CD4-positive, alpha-beta T cell (primary cell): ENCODE measurements around the gene ALOX12B. TPM values are rescaled to one million over a fixed set of nuclear protein-coding genes. Genes with fewer than 3 reads are reported as not detected.

Experiments used
- ATAC-seq: fragments of 200-7000 bp; cut with Tn5 transposase; one replicate; pipeline ENCODE4 v1.10.0; 2022; ENCODE audit warnings: mild to moderate bottlenecking; ENCODE audit not compliant: poor library complexity
- CTCF ChIA-PET: fragments of 350-600 bp; sonication (Branson Sonifier 250); formaldehyde crosslinking; loops from one replicate; lab custom pipeline; 2021; ENCODE audit warnings: antibody characterized with exemption, inconsistent platforms; lab: Charles Lee
- POLR2A ChIA-PET: fragments of 350-600 bp; sonication (Branson Sonifier 250); formaldehyde crosslinking; loops from one replicate; lab custom pipeline; 2021; ENCODE audit warnings: antibody characterized with exemption, inconsistent platforms; lab: Charles Lee
- DNase-seq, 14 experiments: peaks; one replicate each; pipeline ENCODE4 v3.0.0-alpha.2; 2013 to 2020; ENCODE audit warnings: mixed read lengths in 2 of 14
- H3K27ac ChIP-seq, 2 donors: one replicate each; pipeline versions ENCODE4 v1.5.1 to v1.7.0; 2013; ENCODE audit warnings: low read length in 2 of 2, low read depth in 1 of 2, mild to moderate bottlenecking in 1 of 2
- H3K27me3 ChIP-seq, 2 experiments: 1 replicate in 1 of 2; 2 replicates in 1 of 2; pipeline versions ENCODE4 v1.6.1 to v1.7.0; 2013; ENCODE audit warnings: low read length in 2 of 2, control low read depth in 1 of 2, mild to moderate bottlenecking in 1 of 2, moderate library complexity in 1 of 2; ENCODE audit not compliant: insufficient read depth in 2 of 2, control insufficient read depth in 1 of 2
- H3K36me3 ChIP-seq: one replicate; pipeline ENCODE4 v1.6.1; 2013; ENCODE audit warnings: low read length, control low read depth; ENCODE audit not compliant: insufficient read depth
- H3K4me1 ChIP-seq: one replicate; pipeline ENCODE4 v1.6.1; 2013; ENCODE audit warnings: low read length, control low read depth; ENCODE audit not compliant: insufficient read depth
- H3K4me3 ChIP-seq: one replicate; pipeline ENCODE4 v1.5.1; 2013; ENCODE audit warnings: mild to moderate bottlenecking, low read length, moderate library complexity
- H3K9me3 ChIP-seq, 2 experiments: 1 replicate in 1 of 2; 2 replicates in 1 of 2; pipeline versions ENCODE4 v1.6.1 to v1.7.0; 2013; ENCODE audit warnings: low read length in 2 of 2, mild to moderate bottlenecking in 2 of 2, control low read depth in 1 of 2, moderate library complexity in 1 of 2; ENCODE audit not compliant: control insufficient read depth in 1 of 2, insufficient read depth in 1 of 2
- H3K27ac Mint-ChIP-seq: one replicate; pipeline ENCODE4 v1.8.0; 2020; ENCODE audit warnings: mixed read lengths
- H3K27me3 Mint-ChIP-seq: one replicate; pipeline ENCODE4 v1.8.0; 2021; ENCODE audit warnings: mixed read lengths
- H3K36me3 Mint-ChIP-seq: one replicate; pipeline ENCODE4 v1.8.0; 2021; ENCODE audit warnings: low read depth, mixed read lengths
- H3K4me1 Mint-ChIP-seq: one replicate; pipeline ENCODE4 v1.8.0; 2021; ENCODE audit warnings: low read depth, mixed read lengths
- H3K4me3 Mint-ChIP-seq: one replicate; pipeline ENCODE4 v1.8.0; 2020; ENCODE audit warnings: mild to moderate bottlenecking, mixed read lengths
- H3K9me3 Mint-ChIP-seq: one replicate; pipeline ENCODE4 v1.8.0; 2020; ENCODE audit warnings: mixed read lengths
- CTCF ChIP-seq: fragments of 200-600 bp; IDR thresholded peaks from one replicate; pipeline ENCODE4 v1.8.0; 2022; ENCODE audit warnings: antibody characterized with exemption, mild to moderate bottlenecking
- intact Hi-C, 2 experiments: fragments of 100-400 bp; cut with DNase I in 1 of 2; cut with micrococcal nuclease in 1 of 2; formaldehyde crosslinking; loops; one replicate each; pipeline versions ENCODE4 v1.15.1 to v1.9.0; 2023 to 2025; cut with DNase I, micrococcal nuclease
- total RNA-seq, 174 experiments: library from RNA in 2 of 174; stranded (reverse) in 2 of 174; gene quantifications; one replicate each; pipeline ENCODE4 v1.2.3 and lab custom pipeline; 2021 to 2026

The ALOX12B gene
- total RNA-seq, 2 experiments from 2014 or later = 0.41 TPM; not detected in 1

- H3K9me3 Mint-ChIP-seq = no peaks in the 10 kb centered on the region
- no peak for DNase-seq
- Histone ChIP-seq H3K27me3 (no peaks in the 10 kb centered on the region), H3K4me1 (peaks cover 11% of the 10 kb centered on the region), H3K4me3 (no peak overlapping the region), H3K36me3 (no peaks in the 10 kb centered on the region), H3K27ac (no peak overlapping the region), H3K9me3 (no peaks in the 10 kb centered on the region)
- ChIA-PET CTCF (interaction anchor here (1.1 kb wide), 1 partner anchor 62 kb away, joined by 3 read pairs; no protein-coding TSS in a partner anchor), POLR2A (no interaction called here)
- H3K36me3 Mint-ChIP-seq = no peaks in the 10 kb centered on the region
- intact Hi-C loops = loop anchor here in 1 of 2 experiments (10.0 kb wide), 1 partner anchor 68 kb away; no protein-coding TSS in a partner anchor
- no peak for TF ChIP-seq CTCF
- no peak overlapping the region for H3K27ac Mint-ChIP-seq
- no peak for ATAC-seq
- H3K4me1 Mint-ChIP-seq = no peaks in the 10 kb centered on the region
- H3K27me3 Mint-ChIP-seq = peaks cover 10% of the 10 kb centered on the region
- H3K4me3 Mint-ChIP-seq = no peak overlapping the region
Observed at GRCh38 chr17:8052256-8053252, 35.0 kb downstream of the ALOX12B start.

DNA sequence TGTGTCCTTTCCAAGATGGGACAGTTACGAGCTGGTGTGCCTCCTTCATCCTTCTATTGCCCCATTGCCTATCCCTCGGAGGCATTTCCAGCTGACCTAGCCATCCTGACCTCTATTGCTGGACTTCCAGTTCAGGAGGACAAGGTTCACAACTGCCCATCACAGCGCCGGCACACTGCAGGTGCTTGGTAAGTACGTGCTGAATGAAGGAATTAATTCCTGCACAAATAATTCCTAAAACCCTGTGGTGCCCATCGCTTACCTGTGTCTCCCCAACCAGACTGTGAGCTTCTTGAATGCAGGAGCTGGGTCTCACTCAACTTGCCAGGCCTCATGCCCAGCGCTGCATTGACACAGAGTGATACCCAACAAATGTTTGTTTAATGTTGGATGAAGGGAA is 35.7 kb downstream of the ALOX12B start:
- DNase-seq = no peak
- no peaks in the 10 kb centered on the region for H3K9me3 Mint-ChIP-seq
- H3K9me3 ChIP-seq = no peaks in the 10 kb centered on the region
- H3K36me3 ChIP-seq = no peaks in the 10 kb centered on the region
- H3K27me3 Mint-ChIP-seq = peaks cover 5% of the 10 kb centered on the region
- ChIA-PET POLR2A (interaction anchor here (0.6 kb wide), 1 partner anchor 1192 kb away, joined by 3 read pairs; no protein-coding TSS in a partner anchor), CTCF (interaction anchor here (1.1 kb wide), 1 partner anchor 61 kb away, joined by 3 read pairs; no protein-coding TSS in a partner anchor)
- peaks cover 8% of the 10 kb centered on the region for H3K4me1 ChIP-seq
- no peak for ATAC-seq
- TF ChIP-seq CTCF = no peak
- H3K36me3 Mint-ChIP-seq = no peaks in the 10 kb centered on the region
- no peak overlapping the region for H3K27ac ChIP-seq
- H3K4me3 ChIP-seq = no peak overlapping the region
- no peaks in the 10 kb centered on the region for H3K27me3 ChIP-seq
- intact Hi-C loops = loop anchor here in 1 of 2 experiments (10.0 kb wide), 1 partner anchor 67 kb away; no protein-coding TSS in a partner anchor
- H3K4me3 Mint-ChIP-seq = no peak overlapping the region
- no peaks in the 10 kb centered on the region for H3K4me1 Mint-ChIP-seq
- no peak overlapping the region for H3K27ac Mint-ChIP-seq

- ATAC-seq = no peak
- H3K4me1 ChIP-seq = no peaks in the 10 kb centered on the region
- no peak overlapping the region for H3K27ac Mint-ChIP-seq
- H3K36me3 ChIP-seq = no peaks in the 10 kb centered on the region
- CTCF ChIA-PET = interaction anchor here (0.6 kb wide), 1 partner anchor 57 kb away, joined by 3 read pairs; no protein-coding TSS in a partner anchor
- no peak overlapping the region for H3K27ac ChIP-seq
- intact Hi-C loops = no loop called here
- no peak for TF ChIP-seq CTCF
- H3K36me3 Mint-ChIP-seq = no peaks in the 10 kb centered on the region
- no peaks in the 10 kb centered on the region for H3K9me3 Mint-ChIP-seq
- H3K27me3 ChIP-seq = no peaks in the 10 kb centered on the region
- DNase-seq = no peak
- H3K9me3 ChIP-seq = no peaks in the 10 kb centered on the region
- no peaks in the 10 kb centered on the region for H3K27me3 Mint-ChIP-seq
- POLR2A ChIA-PET = no interaction called here
- H3K4me3 ChIP-seq = no peak overlapping the region
- H3K4me3 Mint-ChIP-seq = no peak overlapping the region
- H3K4me1 Mint-ChIP-seq = no peaks in the 10 kb centered on the region
Observed at GRCh38 chr17:8048736-8049135, 38.8 kb downstream of the ALOX12B start.
